Lung (tissue), 12 donors: Measurements from ENCODE around the gene PDE9A. TPM values are rescaled to one million over a fixed set of nuclear protein-coding genes. Genes with fewer than 3 reads are reported as not detected.

ENCODE experiments used
- ATAC-seq: fragments of 200-7000 bp; cut with Tn5 transposase; one replicate; pipeline ENCODE4 v1.9.1; 2020; ENCODE audit warnings: moderate number of reproducible peaks; ENCODE audit not compliant: insufficient read depth, low FRiP score
- DNase-seq, 3 donors: peaks; one replicate each; pipeline ENCODE4 v3.0.0-alpha.2; 2013 to 2017
- H3K27ac ChIP-seq, 2 donors: one replicate each; pipeline ENCODE4 v1.5.1; 2013; ENCODE audit warnings: mild to moderate bottlenecking in 2 of 2, moderate library complexity in 2 of 2, control low read depth in 1 of 2, inconsistent platforms in 1 of 2, low read depth in 1 of 2, low read length in 1 of 2
- H3K27me3 ChIP-seq, 3 donors: one replicate each; pipeline ENCODE4 v1.5.1; 2013; ENCODE audit warnings: low read length in 2 of 3; ENCODE audit not compliant: control insufficient read depth in 3 of 3, insufficient read depth in 3 of 3
- H3K36me3 ChIP-seq, 4 donors: one replicate each; pipeline ENCODE4 v1.5.1; 2013; ENCODE audit warnings: low read length in 4 of 4, mild to moderate bottlenecking in 1 of 4, moderate library complexity in 1 of 4; ENCODE audit not compliant: control insufficient read depth in 4 of 4, insufficient read depth in 4 of 4
- H3K4me1 ChIP-seq, 5 donors: one replicate each; pipeline ENCODE4 v1.5.1; 2013; ENCODE audit warnings: low read length in 5 of 5, mild to moderate bottlenecking in 2 of 5, moderate library complexity in 1 of 5; ENCODE audit not compliant: control insufficient read depth in 5 of 5, insufficient read depth in 5 of 5
- H3K4me3 ChIP-seq: one replicate; pipeline ENCODE4 v1.5.1; 2013; ENCODE audit warnings: mild to moderate bottlenecking, control low read depth, moderate library complexity
- H3K9ac ChIP-seq, 2 donors: one replicate each; pipeline ENCODE4 v1.5.1; 2013; ENCODE audit warnings: low read length in 2 of 2, control low read depth in 1 of 2; ENCODE audit not compliant: insufficient read depth in 1 of 2
- H3K9me3 ChIP-seq, 4 donors: one replicate each; pipeline ENCODE4 v1.5.1; 2013; ENCODE audit warnings: low read length in 3 of 4, mild to moderate bottlenecking in 1 of 4, moderate library complexity in 1 of 4; ENCODE audit not compliant: control insufficient read depth in 4 of 4, insufficient read depth in 3 of 4
- CTCF ChIP-seq: IDR thresholded peaks from 2 replicates; pipeline ENCODE4 v1.5.1; 2012; ENCODE audit warnings: mild to moderate bottlenecking; ENCODE audit errors: control extremely low read depth, extremely low read depth
- WGBS, 2 donors: extraction: QIAGEN DNeasy Blood & Tissue Kit; methylation state at CpG; one replicate each; pipeline ENCODE4 v1.1.7; 2013; 5-methylcytosine and 5-hydroxymethylcytosine counted together
- polyA plus RNA-seq, 2 donors: library from polyadenylated mRNA; stranded (reverse); fragments of 200-250 nt; gene quantifications; one replicate each; pipeline ENCODE4 v1.2.1, GENCODE V29; 2013
- total RNA-seq, 2 donors: library from RNA; depleted of rRNA in 1 of 2; stranded (reverse); fragments of >200 nt in 1 of 2; gene quantifications; one replicate each; pipeline ENCODE4 v1.2.1, GENCODE V29; 2014 to 2021
- donor health status: control.
- donor health status: control.
- donor health status: Bipolar disorder and iron deficiency.
- donor health status: healthy.
- donor health status: DM: yes; HTN: yes; CAD: no.

Gene PDE9A
- total and polyA plus RNA-seq, 4 donors = 5.3 to 17.0 (median 6.9) TPM

GRCh38 chr21:42677339-42678321, 24.2 kb downstream of the PDE9A start:
- 53 to 56% methylated on average over 20 of the region's 20 CpGs for WGBS, 2 donors
- Histone ChIP-seq H3K27ac (no peak overlapping the region), H3K9me3 (peaks cover 0 to 3% (median 0%) of the 10 kb centered on the region in 4 donors), H3K4me3 (no peak overlapping the region), H3K9ac (no peak overlapping the region), H3K4me1 (peaks cover 0 to 49% (median 0%) of the 10 kb centered on the region in 5 donors), H3K27me3 (no peaks in the 10 kb centered on the region), H3K36me3 (no peaks in the 10 kb centered on the region)
- no peak for TF ChIP-seq CTCF
- ATAC-seq = no peak
- DNase-seq = peak; percentile 44 to 76 (median 61)

GRCh38 chr21:42678618-42679295, 25.3 kb downstream of the PDE9A start:
- H3K9ac ChIP-seq = no peak overlapping the region
- DNase-seq (no peak), ATAC-seq (no peak)
- no peaks in the 10 kb centered on the region for H3K27me3 ChIP-seq
- 81 to 91% methylated on average over 23 of the region's 23 CpGs for WGBS, 2 donors
- TF ChIP-seq CTCF = no peak
- no peaks in the 10 kb centered on the region for H3K36me3 ChIP-seq
- H3K4me1 ChIP-seq = peaks cover 0 to 49% (median 0%) of the 10 kb centered on the region in 5 donors
- H3K9me3 ChIP-seq = peaks cover 0 to 3% (median 0%) of the 10 kb centered on the region in 4 donors
- H3K27ac ChIP-seq = no peak overlapping the region
- no peak overlapping the region for H3K4me3 ChIP-seq

- no peak overlapping the region for H3K9ac ChIP-seq
- no peaks in the 10 kb centered on the region for H3K27me3 ChIP-seq
- no peak overlapping the region for H3K27ac ChIP-seq
- TF ChIP-seq CTCF = no peak
- ATAC-seq = no peak
- no peaks in the 10 kb centered on the region for H3K36me3 ChIP-seq
- H3K4me3 ChIP-seq = no peak overlapping the region
- WGBS, 2 donors = 91 to 94% methylated on average over 22 of the region's 22 CpGs
- peaks cover 0 to 3% (median 0%) of the 10 kb centered on the region in 4 donors for H3K9me3 ChIP-seq
- peaks cover 0 to 46% (median 3%) of the 10 kb centered on the region in 5 donors for H3K4me1 ChIP-seq
- DNase-seq = no peak
These were observed 26.1 kb downstream of the PDE9A start for GRCh38 chr21:42679319-42680057.
